CD4-positive, alpha-beta T cell treated with Interferon alpha-2 for 1 hour (primary cell): ENCODE results near the gene FAM107B.
A peak's percentile ranks its signal among the peaks of the same experiment; 100 is the strongest.
"Not testable (repeated sequence)": the region's sequence is repeated elsewhere in the genome, so short reads cannot be mapped to it uniquely, and the experiment has no call there.

Source experiments
- DNase-seq, 2 donors: peaks; one replicate each; pipeline ENCODE4 v3.0.0-alpha.2; 2020 to 2022

Gene FAM107B

GRCh38 chr10:14774797-14775196, at the start of gene FAM107B:
FAM107B (minus strand) TSS chr10:14774897; CDS start chr10:14774663, 234 bp downstream.
- DNase-seq = no peak

- DNase-seq = no peak
Measured at GRCh38 chr10:14823966-14824365, 49.3 kb upstream of the FAM107B start.

DNA sequence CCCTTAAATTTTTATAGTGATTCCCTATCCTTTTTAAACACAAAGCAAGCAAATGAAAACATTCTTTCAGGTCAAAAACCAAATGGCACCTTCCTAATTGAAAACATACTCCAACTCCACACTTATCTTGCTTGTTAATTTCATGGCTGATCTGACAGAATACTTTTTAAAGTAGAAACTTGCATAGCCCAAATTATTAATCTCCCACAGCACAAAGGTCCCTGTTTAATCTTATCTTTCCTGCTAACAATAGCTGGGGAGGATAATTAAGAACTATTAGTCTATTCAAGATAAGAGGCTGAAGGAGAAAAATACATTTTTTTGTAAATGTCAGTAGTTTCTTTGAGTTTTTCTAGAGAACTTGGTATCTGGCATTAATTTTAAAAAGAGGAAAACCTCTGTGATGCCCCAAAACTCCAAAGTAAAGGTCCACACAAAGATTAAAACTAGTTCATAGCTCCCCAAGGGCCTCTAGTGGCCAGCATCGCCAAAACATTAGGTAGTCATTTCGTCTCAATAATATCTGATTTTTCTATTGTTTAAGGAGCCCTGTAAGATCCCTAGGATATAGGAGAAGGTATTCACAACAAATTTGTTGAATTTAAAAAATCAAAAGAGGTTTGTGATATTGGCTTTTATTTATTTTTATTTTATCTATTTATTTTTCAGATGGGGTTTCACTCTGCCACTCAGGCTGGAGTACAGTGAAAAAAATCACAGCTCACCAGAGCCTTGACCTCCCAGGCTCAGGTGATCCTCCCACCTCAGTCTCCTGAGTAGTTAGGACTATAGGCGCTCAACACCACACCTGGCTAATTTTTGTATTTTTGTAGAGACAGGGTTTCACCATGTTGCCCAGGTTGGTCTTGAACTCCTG, 48.4 kb upstream of the FAM107B start:
- peak; percentile 45 to 66 for DNase-seq

- DNase-seq = no peak
Measured at GRCh38 chr10:14821635-14822375, 47.1 kb upstream of the FAM107B start.

GRCh38 chr10:14820775-14821154, 46.1 kb upstream of the FAM107B start:
- DNase-seq = no peak

DNA sequence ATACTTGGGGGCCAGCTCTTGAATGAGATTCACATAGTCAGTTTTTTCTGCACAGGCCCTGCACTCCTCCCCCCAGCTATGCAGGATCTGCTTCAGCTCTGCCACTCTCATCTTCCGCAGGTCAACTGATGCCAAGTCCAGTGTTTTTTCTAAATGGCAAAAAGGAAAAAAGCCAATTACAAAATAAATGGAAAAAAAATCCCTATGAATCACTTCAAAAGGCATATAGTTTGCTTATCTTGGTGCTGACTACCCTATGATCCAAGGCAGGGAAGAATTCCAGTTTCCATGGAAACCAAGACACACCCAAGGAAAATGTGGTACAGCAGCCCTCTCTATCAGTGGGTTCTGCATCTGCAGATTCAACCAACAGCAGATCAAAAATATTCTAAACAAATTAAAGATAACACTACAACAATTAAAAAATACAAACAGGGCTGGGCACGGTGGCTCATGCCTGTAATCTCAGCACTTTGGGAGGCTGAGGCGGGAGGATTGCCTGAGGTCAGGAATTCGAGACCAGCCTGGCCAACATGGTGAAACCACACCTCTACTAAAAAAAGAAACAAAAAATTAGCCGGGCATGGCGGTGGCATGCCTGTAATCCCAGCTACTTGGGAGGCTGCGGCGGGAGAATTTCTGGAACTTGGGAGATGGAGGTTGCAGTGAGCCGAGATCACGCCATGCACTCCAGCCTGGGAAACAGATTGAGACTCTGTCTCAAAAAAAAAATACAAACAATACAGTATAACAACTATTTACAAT, 45.5 kb upstream of the FAM107B start:
- DNase-seq = no peak

DNA sequence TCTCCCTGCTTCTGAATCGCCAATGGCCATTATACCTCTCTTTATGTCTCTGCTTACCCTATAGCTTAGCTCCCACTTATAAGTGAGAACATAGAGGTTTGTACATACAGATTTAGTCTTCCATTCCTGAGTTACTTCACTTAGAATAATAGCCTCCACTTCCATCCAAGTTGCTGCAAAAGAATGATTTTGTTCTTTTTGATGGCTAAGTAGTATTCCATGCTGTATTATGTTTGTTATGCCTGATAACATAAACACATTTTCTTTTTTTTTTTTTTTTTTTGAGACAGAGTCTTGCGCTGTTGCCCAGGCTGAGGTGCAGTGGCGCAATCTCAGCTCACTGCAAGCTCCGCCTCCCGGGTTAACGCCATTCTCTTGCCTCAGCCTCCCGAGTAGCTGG, 42.0 kb upstream of the FAM107B start:
- not testable (repeated sequence) for DNase-seq

DNA sequence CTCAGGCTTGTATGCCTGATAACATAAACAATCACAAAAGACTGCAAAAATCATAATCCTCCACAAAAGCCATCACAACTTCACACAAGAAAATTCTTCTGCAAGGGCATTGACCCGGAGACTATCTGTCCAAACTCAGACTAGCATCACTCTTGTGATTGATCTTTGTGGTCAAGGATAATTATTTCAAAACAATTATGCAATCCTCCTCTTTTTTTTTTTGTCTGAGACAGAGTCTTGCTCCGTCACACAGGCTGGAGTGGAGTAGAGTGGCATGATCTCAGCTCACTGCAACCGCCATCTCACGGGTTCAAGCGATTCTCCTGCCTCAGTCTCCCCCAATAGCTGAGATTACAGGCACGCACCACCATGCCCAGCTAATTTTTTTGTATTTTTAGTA, 41.0 kb upstream of the FAM107B start:
- DNase-seq = no peak

DNA sequence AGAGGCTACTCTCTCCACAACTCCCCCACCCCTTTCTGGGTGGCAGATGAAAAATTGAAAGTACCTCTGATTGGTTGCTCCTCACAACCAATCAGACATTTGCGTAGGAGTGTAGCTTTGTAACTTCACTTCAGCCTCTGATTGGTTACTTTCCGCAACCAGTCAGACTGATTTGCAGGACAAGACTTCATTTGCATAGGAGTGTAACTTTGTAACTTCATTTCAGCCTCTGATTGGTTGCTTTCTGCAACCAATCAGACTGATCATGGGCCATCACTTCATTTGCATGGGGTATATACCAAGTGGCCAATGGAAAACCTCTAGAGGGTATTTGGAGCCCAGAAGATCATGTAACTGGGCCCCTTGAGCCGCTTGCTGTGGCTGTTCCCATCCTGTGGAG, 37.6 kb upstream of the FAM107B start:
- DNase-seq = peak in 1 of 2 donors; percentile 3

DNA sequence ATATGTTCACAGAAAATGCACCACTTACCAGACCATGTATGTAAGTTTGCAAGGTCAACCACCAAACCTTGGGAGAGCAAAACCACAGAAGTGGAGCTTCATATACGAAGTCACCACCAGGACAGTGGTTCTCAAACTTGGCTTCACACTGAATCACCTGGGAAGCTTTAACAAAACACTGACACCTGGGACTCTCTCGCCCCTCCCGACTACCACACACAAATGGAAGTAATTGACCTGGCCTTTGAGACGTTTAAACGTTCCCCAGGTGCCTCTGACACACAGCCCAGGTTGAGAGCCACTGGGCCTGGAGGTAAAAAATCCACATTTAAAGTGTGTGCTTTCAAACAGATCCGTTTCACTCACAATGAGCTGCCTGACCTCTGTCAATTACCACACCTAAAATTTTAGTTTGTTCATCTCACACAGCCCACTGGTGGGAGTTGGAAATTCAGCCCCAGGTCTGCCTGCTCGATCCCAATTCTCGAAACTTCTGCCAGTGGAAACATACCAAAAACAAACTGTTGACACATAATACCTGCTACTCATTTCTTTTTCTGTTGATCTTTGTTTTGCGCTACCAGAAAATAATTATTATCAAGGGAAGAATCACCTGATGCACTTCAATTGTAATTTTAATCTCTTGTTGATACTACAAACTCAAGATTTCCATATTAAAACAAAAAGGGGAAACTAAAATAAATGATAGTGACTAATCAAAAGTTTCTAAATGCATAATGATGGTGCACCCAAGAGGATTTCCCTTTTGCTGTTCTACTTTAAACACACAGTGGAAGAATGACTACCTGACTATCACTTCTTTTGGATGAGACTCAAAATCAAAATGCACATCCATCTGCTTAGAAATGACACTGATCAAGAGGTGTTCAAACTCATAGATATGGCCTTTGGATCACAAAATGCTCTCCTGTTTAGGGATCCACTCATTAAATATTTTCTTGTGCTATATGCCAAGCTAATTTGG, 36.6 kb upstream of the FAM107B start:
- no peak for DNase-seq

DNA sequence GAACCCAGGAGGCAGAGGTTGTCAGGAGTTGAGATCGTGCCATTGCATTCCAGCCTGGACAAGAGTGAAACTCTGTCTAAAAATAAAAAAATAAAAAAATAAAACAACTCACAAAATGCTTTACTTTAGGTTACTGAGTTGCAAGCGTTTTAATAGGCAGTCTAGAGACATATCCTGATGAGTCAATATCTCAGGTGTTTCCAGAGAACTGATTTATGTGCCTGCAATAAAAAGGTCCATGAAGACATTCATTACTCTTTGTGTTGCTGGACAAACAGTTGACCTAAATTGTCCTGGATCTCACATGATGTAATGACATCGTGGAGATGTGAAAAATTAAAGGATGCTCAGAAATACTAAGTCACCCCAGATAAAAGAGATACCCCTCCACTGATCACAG, 31.6 kb upstream of the FAM107B start:
- no peak for DNase-seq

GRCh38 chr10:14803827-14804226, 29.1 kb upstream of the FAM107B start:
- DNase-seq = no peak

GRCh38 chr10:14801723-14802122, 27.0 kb upstream of the FAM107B start:
- no peak for DNase-seq

- DNase-seq = no peak
Measured at GRCh38 chr10:14800397-14800796, 25.7 kb upstream of the FAM107B start.

- DNase-seq = no peak
Measured at GRCh38 chr10:14798636-14799035, 23.9 kb upstream of the FAM107B start.

GRCh38 chr10:14787938-14788337, 13.2 kb upstream of the FAM107B start:
- no peak for DNase-seq

DNA sequence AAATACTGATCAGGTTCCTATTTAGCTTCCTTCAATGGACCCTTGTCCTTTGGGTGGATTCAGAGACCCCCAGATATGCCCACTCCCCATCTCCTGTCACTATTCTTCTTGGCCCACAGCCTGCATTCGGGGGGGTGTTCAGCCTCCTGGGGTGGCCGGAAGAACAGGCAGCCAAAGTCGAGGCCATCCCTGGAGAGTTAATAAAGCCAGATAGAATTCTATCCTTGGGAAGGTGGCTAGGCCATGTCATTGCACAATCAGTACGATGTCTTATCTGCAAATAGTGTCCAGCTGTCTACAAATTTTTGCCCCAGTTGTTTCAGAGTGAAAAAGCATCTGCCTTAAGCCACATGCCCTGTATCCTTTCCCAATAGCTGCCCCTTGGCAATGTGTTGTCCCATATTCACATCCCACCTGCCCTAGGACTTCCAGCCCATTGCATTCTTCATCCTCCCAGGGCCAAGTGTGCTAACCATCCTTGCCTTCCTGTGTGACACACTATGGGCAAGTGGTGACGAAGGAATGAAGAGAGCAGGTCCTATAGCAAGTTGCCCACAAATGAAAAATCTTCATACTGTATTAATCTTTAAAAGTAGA, 9.9 kb upstream of the FAM107B start:
- DNase-seq = no peak

DNA sequence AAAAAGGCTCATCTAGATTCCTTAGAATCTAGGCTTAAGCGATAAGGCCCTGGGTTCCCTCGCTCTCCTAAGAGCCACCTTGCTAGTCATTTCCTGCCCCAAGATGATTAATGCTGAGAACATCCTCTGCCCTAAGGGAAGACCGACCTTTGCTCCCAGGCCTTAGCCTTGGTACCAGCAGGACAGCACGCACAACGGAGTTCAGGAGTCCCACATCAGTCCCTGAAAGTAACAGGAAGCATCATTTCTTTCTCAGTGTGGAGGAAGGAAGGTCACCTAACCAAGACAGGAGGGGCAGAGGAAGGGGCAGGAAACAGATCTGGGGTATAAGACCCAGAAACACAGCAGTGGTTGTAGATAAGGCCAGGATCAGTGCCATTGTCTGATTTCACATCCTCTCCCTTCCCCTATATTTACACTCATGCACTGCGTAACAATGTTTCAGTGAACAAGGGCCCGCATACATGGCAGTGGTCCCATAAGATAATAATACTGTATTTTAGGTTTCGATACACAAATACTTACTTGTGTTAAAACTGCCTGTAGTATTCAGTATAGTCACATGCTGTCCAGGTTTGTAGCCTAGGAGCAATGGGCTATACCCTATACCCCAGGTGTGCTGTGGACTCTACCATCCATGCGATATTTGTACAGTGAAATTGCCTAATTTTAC, 8.1 kb upstream of the FAM107B start:
- no peak for DNase-seq

DNA sequence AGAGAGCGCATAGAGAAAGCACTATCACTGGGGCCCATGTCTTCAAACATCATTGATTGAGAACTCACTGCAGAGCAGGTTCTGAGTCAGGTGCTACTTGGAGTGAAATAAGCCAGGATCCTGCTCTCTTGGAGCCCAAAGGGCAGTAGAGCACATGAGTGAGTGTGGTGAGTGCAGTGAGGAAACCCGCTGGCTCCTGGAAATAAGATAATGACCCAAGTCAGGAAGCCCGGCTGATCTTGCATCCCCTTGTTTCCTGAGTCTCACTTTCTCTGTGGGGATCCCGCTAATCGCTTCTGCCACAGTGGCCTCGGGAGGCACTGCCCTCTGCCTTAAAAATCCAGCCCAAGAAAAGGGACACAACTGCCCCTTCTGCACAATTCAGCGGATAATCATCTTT, 7.1 kb upstream of the FAM107B start:
- no peak for DNase-seq

- DNase-seq = no peak
Measured at GRCh38 chr10:14779001-14779651, 4.4 kb upstream of the FAM107B start.

- no peak for DNase-seq
Measured at GRCh38 chr10:14776546-14776945, 1.8 kb upstream of the FAM107B start.
